Nephron progenitor cell (in vitro differentiated cells): Measurements from ENCODE around the gene UNC13B.

Source experiments
- DNase-seq: peaks from one replicate; pipeline ENCODE4 v3.0.0; 2021
- H3K27ac Mint-ChIP-seq: 2 replicates; pipeline ENCODE4 v1.8.0; 2021; ENCODE audit warnings: mild to moderate bottlenecking, moderate library complexity, mixed read lengths
- H3K27me3 Mint-ChIP-seq: 2 replicates; pipeline ENCODE4 v1.8.0; 2021; ENCODE audit warnings: mild to moderate bottlenecking, low read depth, mixed read lengths; ENCODE audit not compliant: poor library complexity
- H3K36me3 Mint-ChIP-seq: 2 replicates; pipeline ENCODE4 v1.8.0; 2021; ENCODE audit warnings: low read depth, mixed read lengths
- H3K4me1 Mint-ChIP-seq: 2 replicates; pipeline ENCODE4 v1.8.0; 2021; ENCODE audit warnings: mixed read lengths
- H3K4me3 Mint-ChIP-seq: 2 replicates; pipeline ENCODE4 v1.8.0; 2021; ENCODE audit warnings: mild to moderate bottlenecking, moderate library complexity, mixed read lengths
- H3K9me3 Mint-ChIP-seq: 2 replicates; pipeline ENCODE4 v1.8.0; 2021; ENCODE audit warnings: mild to moderate bottlenecking, moderate library complexity, mixed read lengths
- TF ChIP-seq, protein P1 (sequence below): fragments of 200-600 bp; sonication (generic); IDR thresholded peaks from 2 replicates; pipeline ENCODE4 v1.5.0; 2021; ENCODE audit warnings: antibody characterized with exemption

Gene UNC13B

GRCh38 chr9:35364817-35365585, 203.2 kb downstream of the UNC13B start:
- TF ChIP-seq, protein P1, sequence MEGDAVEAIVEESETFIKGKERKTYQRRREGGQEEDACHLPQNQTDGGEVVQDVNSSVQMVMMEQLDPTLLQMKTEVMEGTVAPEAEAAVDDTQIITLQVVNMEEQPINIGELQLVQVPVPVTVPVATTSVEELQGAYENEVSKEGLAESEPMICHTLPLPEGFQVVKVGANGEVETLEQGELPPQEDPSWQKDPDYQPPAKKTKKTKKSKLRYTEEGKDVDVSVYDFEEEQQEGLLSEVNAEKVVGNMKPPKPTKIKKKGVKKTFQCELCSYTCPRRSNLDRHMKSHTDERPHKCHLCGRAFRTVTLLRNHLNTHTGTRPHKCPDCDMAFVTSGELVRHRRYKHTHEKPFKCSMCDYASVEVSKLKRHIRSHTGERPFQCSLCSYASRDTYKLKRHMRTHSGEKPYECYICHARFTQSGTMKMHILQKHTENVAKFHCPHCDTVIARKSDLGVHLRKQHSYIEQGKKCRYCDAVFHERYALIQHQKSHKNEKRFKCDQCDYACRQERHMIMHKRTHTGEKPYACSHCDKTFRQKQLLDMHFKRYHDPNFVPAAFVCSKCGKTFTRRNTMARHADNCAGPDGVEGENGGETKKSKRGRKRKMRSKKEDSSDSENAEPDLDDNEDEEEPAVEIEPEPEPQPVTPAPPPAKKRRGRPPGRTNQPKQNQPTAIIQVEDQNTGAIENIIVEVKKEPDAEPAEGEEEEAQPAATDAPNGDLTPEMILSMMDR = no peak
- peaks cover 3% of the 10 kb centered on the region for H3K36me3 Mint-ChIP-seq
- H3K4me3 Mint-ChIP-seq = no peak overlapping the region
- H3K9me3 Mint-ChIP-seq = no peaks in the 10 kb centered on the region
- H3K27ac Mint-ChIP-seq = no peak overlapping the region
- DNase-seq = no peak
- no peaks in the 10 kb centered on the region for H3K27me3 Mint-ChIP-seq
- H3K4me1 Mint-ChIP-seq = no peaks in the 10 kb centered on the region

DNA sequence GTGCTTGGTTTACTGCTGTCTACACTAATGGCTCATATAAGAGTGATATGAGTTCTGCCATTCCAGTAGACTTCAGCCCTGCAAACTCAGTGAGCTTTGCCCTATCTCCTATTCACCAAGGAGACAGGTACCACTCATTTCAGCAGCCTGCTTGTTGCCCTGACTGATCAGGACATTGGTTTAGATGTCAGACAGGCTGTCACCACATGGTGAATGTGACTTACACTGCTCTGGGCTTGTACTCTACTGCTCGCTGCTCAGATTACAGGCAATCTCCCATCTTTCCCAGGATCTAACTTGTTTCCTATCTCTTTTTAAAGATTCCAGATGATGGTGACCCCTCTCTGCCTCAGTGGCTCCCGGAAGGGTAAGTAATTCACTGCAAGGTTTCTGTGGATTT, 204.8 kb downstream of the UNC13B start:
- Mint-ChIP-seq H3K9me3 (no peaks in the 10 kb centered on the region), H3K27me3 (no peaks in the 10 kb centered on the region), H3K27ac (no peak overlapping the region), H3K36me3 (peaks cover 6% of the 10 kb centered on the region), H3K4me1 (no peaks in the 10 kb centered on the region), H3K4me3 (no peak overlapping the region)
- no peak for DNase-seq
- TF ChIP-seq, protein P1 = no peak

GRCh38 chr9:35367451-35367850, 205.6 kb downstream of the UNC13B start:
- Mint-ChIP-seq H3K4me1 (no peaks in the 10 kb centered on the region), H3K9me3 (no peaks in the 10 kb centered on the region), H3K36me3 (peaks cover 6% of the 10 kb centered on the region), H3K4me3 (no peak overlapping the region), H3K27ac (no peak overlapping the region), H3K27me3 (no peaks in the 10 kb centered on the region)
- TF ChIP-seq, protein P1 = no peak
- no peak for DNase-seq

- no peak for DNase-seq
- Mint-ChIP-seq H3K36me3 (peaks cover 6% of the 10 kb centered on the region), H3K27me3 (no peaks in the 10 kb centered on the region), H3K9me3 (no peaks in the 10 kb centered on the region), H3K4me3 (no peak overlapping the region), H3K27ac (no peak overlapping the region), H3K4me1 (no peaks in the 10 kb centered on the region)
- TF ChIP-seq, protein P1 = no peak
Observed at GRCh38 chr9:35370241-35370640, 208.4 kb downstream of the UNC13B start.

GRCh38 chr9:35374436-35374835, 212.6 kb downstream of the UNC13B start:
- peaks cover 6% of the 10 kb centered on the region for H3K36me3 Mint-ChIP-seq
- no peak overlapping the region for H3K27ac Mint-ChIP-seq
- DNase-seq = no peak
- no peaks in the 10 kb centered on the region for H3K27me3 Mint-ChIP-seq
- TF ChIP-seq, protein P1 = no peak
- H3K4me3 Mint-ChIP-seq = no peak overlapping the region
- H3K9me3 Mint-ChIP-seq = no peaks in the 10 kb centered on the region
- H3K4me1 Mint-ChIP-seq = no peaks in the 10 kb centered on the region

DNA sequence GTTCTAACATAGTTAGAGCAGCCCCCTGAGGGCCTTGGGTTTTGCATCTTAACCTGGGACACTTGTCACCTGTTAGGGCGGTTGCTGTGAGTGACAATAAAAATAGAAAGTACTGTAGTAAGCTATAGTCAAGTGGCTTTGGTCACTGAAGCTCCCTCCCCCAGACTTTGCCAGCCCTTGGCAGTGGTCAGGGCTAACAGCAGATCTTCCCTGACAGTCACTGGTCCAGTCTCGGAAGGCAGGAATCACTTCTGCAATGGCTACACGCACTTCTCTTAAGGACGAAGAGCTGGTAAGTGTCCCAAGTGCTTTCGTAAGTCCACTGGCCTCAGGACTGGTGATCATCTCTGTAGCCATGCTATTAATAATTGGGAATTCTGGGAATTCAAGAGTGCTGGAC, 213.1 kb downstream of the UNC13B start:
- H3K9me3 Mint-ChIP-seq = no peaks in the 10 kb centered on the region
- H3K27me3 Mint-ChIP-seq = no peaks in the 10 kb centered on the region
- no peak overlapping the region for H3K4me3 Mint-ChIP-seq
- TF ChIP-seq, protein P1 = no peak
- H3K27ac Mint-ChIP-seq = no peak overlapping the region
- no peak for DNase-seq
- H3K4me1 Mint-ChIP-seq = no peaks in the 10 kb centered on the region
- H3K36me3 Mint-ChIP-seq = peaks cover 4% of the 10 kb centered on the region
